Naive B cell (primary cell): ENCODE results near the gene N4BP2. TPM values are rescaled to one million over a fixed set of nuclear protein-coding genes. Genes with fewer than 3 reads are reported as not detected.

Source experiments
- ATAC-seq, 2 donors: fragments of 150-1000 bp; cut with Tn5 transposase; 2 replicates each; pipeline ENCODE4 v1.10.0; 2021; ENCODE audit warnings: low read depth in 2 of 2, mild to moderate bottlenecking in 2 of 2, moderate library complexity in 2 of 2
- DNase-seq: peaks from one replicate; pipeline ENCODE4 v3.0.0; 2022
- H3K27ac Mint-ChIP-seq, 6 donors: one replicate each; pipeline ENCODE4 v1.8.0; 2020 to 2022; ENCODE audit warnings: mild to moderate bottlenecking in 6 of 6, mixed read lengths in 6 of 6, moderate library complexity in 5 of 6, inconsistent platforms in 2 of 6
- H3K27me3 Mint-ChIP-seq, 3 donors: one replicate each; pipeline ENCODE4 v1.8.0; 2021 to 2022; ENCODE audit warnings: mixed read lengths in 3 of 3, mild to moderate bottlenecking in 1 of 3
- H3K36me3 Mint-ChIP-seq, 2 donors: one replicate each; pipeline ENCODE4 v1.8.0; 2020 to 2022; ENCODE audit warnings: mixed read lengths in 2 of 2, inconsistent platforms in 1 of 2, mild to moderate bottlenecking in 1 of 2
- H3K4me1 Mint-ChIP-seq, 3 donors: one replicate each; pipeline ENCODE4 v1.8.0; 2020 to 2022; ENCODE audit warnings: mixed read lengths in 3 of 3, inconsistent platforms in 1 of 3, mild to moderate bottlenecking in 1 of 3, moderate library complexity in 1 of 3
- H3K4me3 Mint-ChIP-seq, 8 donors: one replicate each; pipeline ENCODE4 v1.8.0; 2020 to 2022; ENCODE audit warnings: mild to moderate bottlenecking in 8 of 8, mixed read lengths in 8 of 8, moderate library complexity in 8 of 8, inconsistent platforms in 2 of 8
- H3K9me3 Mint-ChIP-seq, 7 donors: one replicate each; pipeline ENCODE4 v1.8.0; 2020 to 2022; ENCODE audit warnings: mixed read lengths in 7 of 7, mild to moderate bottlenecking in 5 of 7, inconsistent platforms in 2 of 7, moderate library complexity in 1 of 7
- polyA plus RNA-seq, 6 donors: library from polyadenylated mRNA; unstranded; fragments of 300-500 nt; fragmentation: Illumina TruSeq; gene quantifications; one replicate each; pipeline ENCODE4 v1.2.3, GENCODE V29; 2021; ENCODE audit warnings: low read depth in 6 of 6

The N4BP2 gene
- polyA plus RNA-seq, 6 donors from 2014 or later = 1.7 to 7.8 (median 5.9) TPM

DNA sequence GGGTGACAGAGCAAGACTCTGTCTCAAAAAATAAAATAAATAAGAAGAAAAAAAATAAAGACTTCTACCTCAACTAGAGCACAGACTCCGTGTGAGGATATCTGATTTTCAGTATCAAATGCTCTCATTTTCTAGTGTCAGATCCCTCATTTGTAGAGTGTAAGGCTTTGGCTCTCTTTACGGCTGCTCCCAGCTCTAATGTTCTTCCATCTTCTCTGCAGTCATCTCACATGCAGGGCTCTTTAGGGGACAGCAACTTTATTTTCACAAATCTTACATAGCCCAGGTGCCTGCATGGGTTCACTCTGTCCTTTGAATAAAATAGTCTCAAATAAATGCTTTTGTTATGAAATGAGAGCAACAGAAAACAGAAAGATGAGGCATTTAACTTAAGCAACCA is 120.9 kb downstream of the N4BP2 start:
- no peaks in the 10 kb centered on the region for H3K27me3 Mint-ChIP-seq
- no peaks in the 10 kb centered on the region for H3K36me3 Mint-ChIP-seq
- H3K9me3 Mint-ChIP-seq = no peaks in the 10 kb centered on the region
- ATAC-seq (no peak), DNase-seq (no peak)
- peaks cover 38 to 68% (median 52%) of the 10 kb centered on the region in 3 donors for H3K4me1 Mint-ChIP-seq
- H3K27ac Mint-ChIP-seq = peak overlapping the region in 2 of 6 donors; percentile 59 to 78
- H3K4me3 Mint-ChIP-seq = no peak overlapping the region

- Mint-ChIP-seq H3K27ac (peak overlapping the region in 1 of 6 donors; percentile 59), H3K4me1 (peaks cover 34 to 68% (median 52%) of the 10 kb centered on the region in 3 donors), H3K27me3 (no peaks in the 10 kb centered on the region), H3K9me3 (no peaks in the 10 kb centered on the region), H3K36me3 (no peaks in the 10 kb centered on the region), H3K4me3 (peak overlapping the region in 1 of 8 donors; percentile 33)
- DNase-seq (no peak), ATAC-seq (no peak)
Measured at GRCh38 chr4:40178672-40179071, 122.0 kb downstream of the N4BP2 start.

- no peaks in the 10 kb centered on the region for H3K9me3 Mint-ChIP-seq
- H3K4me3 Mint-ChIP-seq = no peak overlapping the region
- DNase-seq (no peak), ATAC-seq (no peak)
- no peak overlapping the region for H3K27ac Mint-ChIP-seq
- H3K4me1 Mint-ChIP-seq = peaks cover 36 to 68% (median 50%) of the 10 kb centered on the region in 3 donors
- no peaks in the 10 kb centered on the region for H3K36me3 Mint-ChIP-seq
- no peaks in the 10 kb centered on the region for H3K27me3 Mint-ChIP-seq
Measured at GRCh38 chr4:40179360-40179759, 122.7 kb downstream of the N4BP2 start.

DNA sequence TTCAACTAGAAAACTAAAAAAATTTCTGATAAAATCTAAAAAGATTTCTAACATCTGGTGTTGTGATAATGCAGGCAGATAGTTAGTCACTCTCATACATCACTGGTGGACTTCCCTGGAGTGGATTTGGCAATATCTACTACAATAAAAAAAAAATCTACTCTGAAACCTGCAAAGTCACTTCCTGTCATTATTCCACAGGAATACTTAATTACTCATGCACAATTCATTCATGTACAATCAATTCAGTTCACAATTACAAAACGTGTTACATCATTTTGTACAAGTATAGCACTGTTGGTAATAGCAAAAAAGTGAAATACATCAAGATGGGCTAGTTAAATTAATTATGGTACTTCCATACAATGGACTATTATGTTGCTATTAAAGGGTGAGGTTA is 123.7 kb downstream of the N4BP2 start:
- ATAC-seq (no peak), DNase-seq (no peak)
- H3K27ac Mint-ChIP-seq = peak overlapping the region in 1 of 6 donors; percentile 36
- H3K36me3 Mint-ChIP-seq = no peaks in the 10 kb centered on the region
- H3K27me3 Mint-ChIP-seq = no peaks in the 10 kb centered on the region
- peaks cover 36 to 62% (median 50%) of the 10 kb centered on the region in 3 donors for H3K4me1 Mint-ChIP-seq
- H3K4me3 Mint-ChIP-seq = no peak overlapping the region
- no peaks in the 10 kb centered on the region for H3K9me3 Mint-ChIP-seq

DNA sequence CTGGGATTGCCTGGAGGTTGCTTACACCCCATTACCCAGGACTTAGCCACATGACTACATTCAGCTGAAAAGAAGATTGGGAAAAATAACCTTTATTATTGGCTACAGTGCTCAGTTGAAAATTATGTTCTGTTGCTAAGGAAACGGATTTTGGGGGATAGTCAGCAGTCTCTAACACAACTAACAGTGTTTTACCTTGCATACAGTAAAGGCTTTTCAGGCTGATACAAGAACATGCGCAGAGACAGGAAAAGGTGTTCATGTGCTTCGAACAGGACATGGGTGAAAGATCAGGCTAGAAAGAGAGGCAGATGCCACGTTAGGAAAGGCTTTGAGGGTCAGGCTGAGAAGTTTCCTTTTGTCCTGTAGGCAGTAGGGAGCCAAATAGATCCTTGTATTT is 125.4 kb downstream of the N4BP2 start:
- peak overlapping the region in 5 of 6 donors; percentile 66 to 95 (median 77) for H3K27ac Mint-ChIP-seq
- no peaks in the 10 kb centered on the region for H3K36me3 Mint-ChIP-seq
- no peaks in the 10 kb centered on the region for H3K9me3 Mint-ChIP-seq
- ATAC-seq (peak; percentile 9 to 19), DNase-seq (no peak)
- peak overlapping the region in 6 of 8 donors; percentile 8 to 76 (median 50) for H3K4me3 Mint-ChIP-seq
- H3K27me3 Mint-ChIP-seq = no peaks in the 10 kb centered on the region
- H3K4me1 Mint-ChIP-seq = peaks cover 43 to 74% (median 61%) of the 10 kb centered on the region in 3 donors

GRCh38 chr4:40182954-40183353 is 126.3 kb downstream of the N4BP2 start:
- Mint-ChIP-seq H3K36me3 (no peaks in the 10 kb centered on the region), H3K4me3 (peak overlapping the region in 2 of 8 donors; percentile 60 to 90), H3K4me1 (peaks cover 45 to 73% (median 63%) of the 10 kb centered on the region in 3 donors), H3K27ac (peak overlapping the region in 4 of 6 donors; percentile 6 to 98 (median 62)), H3K27me3 (no peaks in the 10 kb centered on the region), H3K9me3 (no peaks in the 10 kb centered on the region)
- no peak for ATAC-seq
- no peak for DNase-seq

DNA sequence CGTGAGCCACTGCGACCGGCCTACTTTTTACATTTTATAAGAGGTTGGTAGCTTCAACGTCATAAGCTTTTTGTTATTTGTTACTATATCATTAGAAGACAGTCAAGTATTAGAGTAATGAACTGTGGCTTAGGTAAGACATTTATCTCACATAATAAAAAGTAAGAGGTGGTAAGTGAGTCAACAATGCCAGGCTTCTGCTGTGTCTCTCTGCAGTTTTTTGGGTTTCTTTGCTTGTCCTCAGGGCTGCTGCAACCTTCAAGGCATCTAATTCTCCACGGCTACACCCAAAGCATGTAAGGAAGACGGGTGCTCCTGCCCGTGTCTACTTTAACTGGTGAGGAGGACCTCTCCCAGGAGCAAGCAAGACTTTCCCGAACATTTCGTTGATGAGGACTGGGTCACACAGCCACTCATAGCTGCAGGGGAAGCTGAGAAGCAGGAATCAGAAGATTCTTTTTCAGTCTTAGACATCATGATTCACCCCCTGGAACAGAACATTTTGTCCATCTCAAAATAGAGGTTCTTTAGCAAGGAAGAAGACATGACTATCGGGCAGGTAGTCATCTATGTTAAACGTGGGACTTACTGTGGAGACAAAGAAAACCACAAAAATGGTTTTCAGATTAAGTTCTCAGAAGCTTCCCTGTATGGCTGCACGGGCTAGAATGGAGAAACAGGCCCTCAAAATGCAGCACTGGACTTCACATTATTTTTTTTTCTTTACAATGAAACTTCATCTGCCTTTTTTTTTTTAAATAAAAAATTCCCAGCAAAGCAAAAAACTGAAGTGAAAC is 127.2 kb downstream of the N4BP2 start:
- peak overlapping the region; percentile 88 to 99 (median 98) for H3K27ac Mint-ChIP-seq
- peak; percentile 11 to 21 for ATAC-seq
- no peaks in the 10 kb centered on the region for H3K27me3 Mint-ChIP-seq
- no peaks in the 10 kb centered on the region for H3K9me3 Mint-ChIP-seq
- DNase-seq = peak; percentile 59
- peaks cover 40 to 72% (median 58%) of the 10 kb centered on the region in 3 donors for H3K4me1 Mint-ChIP-seq
- no peaks in the 10 kb centered on the region for H3K36me3 Mint-ChIP-seq
- peak overlapping the region; percentile 19 to 90 (median 76) for H3K4me3 Mint-ChIP-seq

DNA sequence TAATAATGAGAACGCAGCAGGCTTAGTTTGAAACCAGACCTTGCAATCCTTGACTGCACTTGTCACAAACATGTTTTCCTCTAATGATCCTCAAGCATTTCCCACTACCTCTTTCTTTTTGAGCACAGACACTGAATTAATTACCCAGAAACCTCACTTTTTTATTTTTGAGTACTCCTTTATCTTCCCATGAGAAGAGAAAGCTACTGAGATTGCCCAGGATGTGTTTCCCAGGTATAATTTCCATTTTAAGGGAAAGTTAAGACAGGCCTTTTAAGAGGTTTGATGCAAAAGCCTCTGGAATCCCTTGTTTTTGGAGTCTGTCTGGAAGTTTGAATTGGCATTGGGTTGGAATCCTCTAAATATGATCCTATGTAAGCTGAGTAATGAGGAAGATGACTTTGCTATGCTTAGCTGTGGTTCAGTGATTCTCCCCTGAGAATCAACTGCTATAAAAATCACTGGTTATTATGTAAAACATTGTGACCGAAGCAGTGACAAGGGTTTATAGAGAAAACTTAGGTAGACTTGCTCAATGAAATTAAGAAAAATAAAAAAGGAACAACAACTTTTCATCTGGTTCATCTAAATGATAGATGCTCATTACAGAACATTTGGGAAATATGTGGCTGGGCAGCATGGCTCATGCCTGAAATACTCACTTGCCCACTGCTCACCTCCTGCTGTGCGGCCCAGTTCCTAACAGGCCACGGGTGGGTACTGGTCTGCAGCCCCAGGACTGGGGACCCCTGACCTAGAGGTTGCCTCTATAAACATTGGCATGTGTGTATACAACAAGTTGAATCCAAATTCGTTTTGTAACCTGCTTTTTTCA is 129.4 kb downstream of the N4BP2 start:
- Mint-ChIP-seq H3K4me3 (peak overlapping the region; percentile 62 to 89 (median 77)), H3K36me3 (no peaks in the 10 kb centered on the region), H3K27ac (peak overlapping the region; percentile 69 to 99 (median 98)), H3K27me3 (no peaks in the 10 kb centered on the region), H3K4me1 (peaks cover 56 to 82% (median 73%) of the 10 kb centered on the region in 3 donors), H3K9me3 (no peaks in the 10 kb centered on the region)
- DNase-seq (peak; percentile 86), ATAC-seq (peak; percentile 85 to 87)

DNA sequence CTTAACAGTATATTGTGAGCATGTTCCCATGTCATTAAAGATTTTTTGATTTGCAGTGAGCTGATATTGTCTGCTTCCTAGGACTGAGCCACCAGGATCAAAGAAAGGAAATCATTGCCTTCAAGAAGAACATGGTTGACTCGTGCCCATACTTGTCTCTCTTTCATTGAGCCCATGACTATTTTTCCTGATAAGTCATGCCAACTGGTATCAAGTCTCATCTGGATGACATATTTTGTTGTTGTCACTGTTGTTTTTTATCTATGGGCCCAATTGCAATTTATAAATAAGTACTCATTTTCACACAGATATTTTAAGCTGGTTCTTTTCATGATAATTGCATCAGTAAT is 130.0 kb downstream of the N4BP2 start:
- DNase-seq (no peak), ATAC-seq (no peak)
- Mint-ChIP-seq H3K4me3 (peak overlapping the region; percentile 62 to 89 (median 77)), H3K9me3 (no peaks in the 10 kb centered on the region), H3K27me3 (no peaks in the 10 kb centered on the region), H3K36me3 (no peaks in the 10 kb centered on the region), H3K27ac (peak overlapping the region; percentile 69 to 99 (median 98)), H3K4me1 (peaks cover 55 to 82% (median 73%) of the 10 kb centered on the region in 3 donors)

DNA sequence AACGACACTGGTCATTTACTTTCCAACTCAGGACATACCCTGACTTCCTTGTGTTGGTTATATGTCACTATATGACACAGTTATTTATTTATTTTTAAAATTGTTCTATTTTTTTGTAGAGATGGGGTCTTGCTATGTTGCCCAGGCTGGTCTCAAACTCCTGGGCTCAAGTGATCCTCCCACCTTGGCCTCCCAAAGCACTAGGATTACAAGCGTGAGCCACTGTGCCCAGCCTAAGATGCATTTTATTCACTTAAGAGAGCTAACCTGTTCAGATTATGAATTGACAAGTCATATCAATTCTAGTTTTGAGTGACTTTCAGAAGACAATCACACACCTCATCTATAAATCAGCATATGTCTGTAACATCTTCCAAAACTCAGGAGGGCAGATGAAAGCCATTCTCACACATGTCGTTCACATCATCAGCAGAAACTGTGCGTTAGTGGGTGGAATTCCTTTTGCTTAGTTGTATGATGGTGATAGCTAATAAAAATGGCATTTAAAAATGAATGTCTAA is 130.8 kb downstream of the N4BP2 start:
- H3K27ac Mint-ChIP-seq = peak overlapping the region; percentile 84 to 98 (median 92)
- no peaks in the 10 kb centered on the region for H3K36me3 Mint-ChIP-seq
- H3K27me3 Mint-ChIP-seq = no peaks in the 10 kb centered on the region
- H3K4me1 Mint-ChIP-seq = peaks cover 54 to 82% (median 70%) of the 10 kb centered on the region in 3 donors
- H3K4me3 Mint-ChIP-seq = peak overlapping the region in 6 of 8 donors; percentile 14 to 72 (median 40)
- ATAC-seq (no peak), DNase-seq (no peak)
- no peaks in the 10 kb centered on the region for H3K9me3 Mint-ChIP-seq

- peaks cover 65 to 85% (median 78%) of the 10 kb centered on the region in 3 donors for H3K4me1 Mint-ChIP-seq
- ATAC-seq (no peak), DNase-seq (no peak)
- H3K36me3 Mint-ChIP-seq = no peaks in the 10 kb centered on the region
- no peaks in the 10 kb centered on the region for H3K9me3 Mint-ChIP-seq
- no peaks in the 10 kb centered on the region for H3K27me3 Mint-ChIP-seq
- H3K4me3 Mint-ChIP-seq = peak overlapping the region in 3 of 8 donors; percentile 9 to 100 (median 47)
- peak overlapping the region in 4 of 6 donors; percentile 71 to 100 (median 77) for H3K27ac Mint-ChIP-seq
Measured at GRCh38 chr4:40190019-40190418, 133.4 kb downstream of the N4BP2 start.

GRCh38 chr4:40190465-40190864 is 133.8 kb downstream of the N4BP2 start:
- Mint-ChIP-seq H3K27me3 (no peaks in the 10 kb centered on the region), H3K36me3 (no peaks in the 10 kb centered on the region), H3K4me1 (peaks cover 69 to 89% (median 82%) of the 10 kb centered on the region in 3 donors), H3K27ac (peak overlapping the region in 2 of 6 donors; percentile 76 to 100), H3K9me3 (no peaks in the 10 kb centered on the region), H3K4me3 (peak overlapping the region in 6 of 8 donors; percentile 29 to 100 (median 98))
- no peak for DNase-seq
- no peak for ATAC-seq
